AG20443 (cell line): Measurements from ENCODE around the gene CRAT.
A peak's percentile ranks its signal among the peaks of the same experiment; 100 is the strongest.

ENCODE experiments used
- DNase-seq: peaks from one replicate; pipeline ENCODE4 v3.0.0; 2012; ENCODE audit warnings: low spot score, mixed read lengths

CRAT gene

DNA sequence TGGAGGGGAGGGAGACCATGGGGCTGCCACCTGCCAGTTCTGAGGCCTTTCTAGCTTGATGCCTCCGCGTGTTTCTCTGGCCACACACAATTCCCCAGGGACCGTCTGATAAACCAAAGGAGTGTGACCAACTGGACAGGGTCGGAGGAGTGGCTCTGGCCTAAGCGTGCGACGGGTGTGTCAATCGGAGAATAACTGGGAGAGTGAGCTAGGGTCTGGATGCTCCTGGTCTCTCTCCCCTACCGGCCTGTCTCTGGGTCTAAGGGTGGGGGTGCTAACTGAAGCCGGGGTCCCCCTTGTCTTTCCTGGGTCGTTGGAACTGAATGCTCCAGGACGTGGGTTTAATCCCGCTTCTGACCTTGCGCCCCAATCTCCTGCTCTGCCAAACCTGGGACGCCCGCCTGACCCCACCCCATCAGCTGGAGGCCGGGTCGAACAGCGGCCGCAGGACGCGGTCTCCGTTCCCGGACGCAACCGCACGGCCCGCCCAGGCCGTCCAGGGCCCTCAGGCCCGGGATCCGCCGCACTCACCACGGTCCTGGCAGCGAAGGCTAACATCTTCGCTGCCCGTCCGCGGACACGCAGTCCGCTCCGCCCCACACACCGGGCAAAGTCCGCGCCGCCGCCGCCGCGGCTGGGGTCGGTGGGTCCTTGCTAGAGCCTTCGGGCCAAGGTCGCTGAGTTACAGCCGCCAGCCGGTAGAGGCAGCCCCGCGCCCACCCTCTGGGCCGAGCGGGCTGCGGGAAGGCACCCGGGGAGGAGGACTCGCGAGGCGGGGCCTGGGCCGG is 447 bp downstream of the CRAT start:
- DNase-seq = peak; percentile 68

GRCh38 chr9:129109537-129109903 is 1.1 kb downstream of the CRAT start:
- peak; percentile 61 for DNase-seq

- DNase-seq = no peak
Measured at GRCh38 chr9:129108805-129109536, 1.6 kb downstream of the CRAT start.

- no peak for DNase-seq
Measured at GRCh38 chr9:129108083-129108804, 2.3 kb downstream of the CRAT start.

- no peak for DNase-seq
Measured at GRCh38 chr9:129107651-129108050, 2.9 kb downstream of the CRAT start.

DNA sequence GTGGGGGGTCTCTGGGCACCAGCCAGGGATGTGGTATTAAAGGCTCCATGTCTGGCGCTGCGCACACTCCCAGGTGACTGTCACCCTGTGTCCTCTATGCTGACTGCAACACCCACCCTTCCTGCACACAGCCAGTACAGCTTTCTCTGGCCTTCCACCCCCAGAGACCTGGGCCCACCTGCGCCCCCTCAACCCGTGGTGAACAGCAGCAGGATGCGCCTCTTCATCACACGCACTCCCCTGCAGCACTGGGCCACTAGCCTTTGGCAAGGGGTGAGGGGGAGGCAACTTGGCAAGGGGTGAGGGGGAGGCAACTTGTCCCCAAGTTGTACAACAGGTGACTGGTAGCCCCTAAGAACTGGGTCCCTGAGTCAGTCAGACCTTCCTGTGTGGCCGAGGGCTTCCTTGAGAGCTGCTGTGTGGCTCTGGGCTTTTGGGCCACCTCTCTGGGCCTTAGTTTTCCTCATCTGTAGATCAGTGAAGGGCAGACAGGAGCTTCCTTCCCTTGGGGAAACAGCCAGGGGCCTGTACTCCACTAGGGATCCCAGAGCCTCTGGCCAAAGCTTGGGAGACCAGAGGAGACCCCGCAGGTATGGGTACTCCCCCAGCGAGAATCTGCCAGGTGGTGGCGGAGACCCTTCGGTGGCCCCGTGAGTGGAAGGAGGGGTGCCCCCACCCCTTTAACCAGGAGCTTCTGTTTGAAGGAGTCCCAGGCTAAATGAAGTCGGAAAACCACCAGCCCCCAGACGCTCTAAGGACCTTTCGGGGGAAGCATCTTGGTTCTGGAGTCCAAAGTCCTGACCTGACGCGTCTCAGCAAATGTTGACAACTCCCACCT is 4.5 kb downstream of the CRAT start:
- DNase-seq = no peak

DNA sequence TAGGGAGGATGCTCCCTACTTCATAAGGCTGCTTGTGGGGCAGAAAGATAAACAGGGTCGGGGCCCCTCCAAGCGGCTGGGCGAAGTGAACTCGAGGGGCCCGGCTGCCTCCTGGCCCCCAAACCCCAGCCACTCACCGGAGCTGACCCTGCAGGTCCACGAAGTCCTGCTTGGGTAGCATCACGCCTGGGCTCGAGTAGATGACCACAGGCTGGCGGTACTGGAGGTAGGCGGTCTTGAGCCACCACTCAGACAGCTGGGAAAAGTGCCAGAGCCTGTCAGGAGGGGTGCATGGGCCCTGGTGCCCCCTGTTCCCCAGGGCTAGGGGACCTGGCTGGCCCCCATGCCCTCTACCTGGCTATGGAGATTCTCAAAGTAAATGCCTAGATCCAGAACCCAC is 6.5 kb downstream of the CRAT start:
- no peak for DNase-seq

DNA sequence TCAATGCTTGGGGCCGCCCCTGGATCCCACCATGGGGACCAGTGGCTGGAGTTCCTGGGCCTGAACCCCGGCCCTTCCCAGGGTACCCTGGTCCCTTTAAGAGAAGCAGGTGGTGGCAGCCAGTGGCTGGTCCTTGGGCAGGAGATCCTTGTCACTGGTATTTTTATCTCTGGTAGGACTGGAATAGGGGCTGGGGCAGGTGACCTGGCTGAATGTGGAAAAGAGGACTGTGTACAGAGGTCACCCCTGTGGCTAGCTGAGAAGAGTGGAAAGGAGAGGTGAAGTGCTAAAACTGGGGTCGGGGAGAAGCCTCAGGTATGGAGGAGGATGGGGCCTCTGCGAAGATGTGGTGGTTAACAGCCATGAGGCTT is 7.0 kb downstream of the CRAT start:
- no peak for DNase-seq

DNA sequence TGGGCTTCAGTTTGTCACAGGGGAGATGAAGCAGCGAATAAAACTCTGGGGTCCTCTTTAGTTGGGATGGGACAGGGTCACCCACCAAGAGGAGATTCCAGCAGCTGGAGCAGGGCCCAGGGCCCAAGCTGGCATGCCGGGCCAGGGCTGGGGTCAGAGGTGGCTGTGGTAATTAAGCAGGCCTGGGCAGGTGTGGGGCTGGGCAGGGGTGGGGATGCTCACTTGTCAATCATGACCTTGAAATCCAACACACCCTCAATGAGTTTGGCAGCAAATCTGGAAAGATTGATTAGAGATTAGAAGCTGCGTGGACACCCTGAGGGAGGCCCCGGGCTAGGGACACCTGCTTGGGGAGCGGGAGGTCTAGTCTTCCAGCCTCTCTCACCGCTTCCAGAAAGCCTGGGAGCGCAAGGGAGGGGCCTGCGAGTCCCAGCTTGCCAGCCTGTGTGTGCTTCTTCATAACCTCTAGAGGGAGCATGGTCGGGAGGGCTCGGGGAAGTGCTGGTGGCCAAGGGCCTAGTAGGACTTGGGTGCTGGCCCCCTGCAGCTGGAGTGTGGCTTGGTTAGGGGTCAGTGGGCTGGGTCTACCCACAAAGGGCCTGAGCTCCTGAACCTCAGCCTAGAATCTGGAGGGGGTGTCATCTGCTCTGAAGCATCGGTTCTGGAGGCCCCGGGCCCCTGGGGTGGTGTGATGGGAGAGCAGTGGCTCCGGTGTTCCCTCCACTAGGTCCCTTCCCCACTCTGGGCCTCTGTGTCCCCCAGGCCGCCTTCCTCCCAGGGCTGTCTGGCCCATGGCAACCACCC is 7.6 kb downstream of the CRAT start:
- peak; percentile 79 for DNase-seq

DNA sequence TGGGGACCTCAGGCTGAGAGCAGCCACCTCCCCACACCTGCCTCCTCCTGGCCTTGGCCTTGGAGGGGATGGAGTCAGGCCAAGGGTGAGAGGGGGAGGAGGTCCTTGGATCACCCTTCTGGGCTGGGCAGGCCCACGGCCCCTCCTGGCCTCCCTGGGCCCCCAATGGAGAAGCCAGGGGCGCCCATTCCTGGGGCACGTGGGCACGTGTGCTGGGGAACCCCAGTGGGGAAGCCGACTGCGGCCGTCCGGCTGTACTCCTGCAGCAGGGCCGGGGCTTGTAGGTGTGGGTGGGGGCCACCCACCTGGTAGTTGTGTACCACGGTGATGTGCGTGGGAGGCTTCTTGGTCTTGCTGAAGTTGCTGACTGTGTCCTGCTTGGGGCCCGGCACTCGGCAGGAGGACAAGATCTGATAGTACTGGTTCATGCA is 8.5 kb downstream of the CRAT start:
- DNase-seq = no peak

DNA sequence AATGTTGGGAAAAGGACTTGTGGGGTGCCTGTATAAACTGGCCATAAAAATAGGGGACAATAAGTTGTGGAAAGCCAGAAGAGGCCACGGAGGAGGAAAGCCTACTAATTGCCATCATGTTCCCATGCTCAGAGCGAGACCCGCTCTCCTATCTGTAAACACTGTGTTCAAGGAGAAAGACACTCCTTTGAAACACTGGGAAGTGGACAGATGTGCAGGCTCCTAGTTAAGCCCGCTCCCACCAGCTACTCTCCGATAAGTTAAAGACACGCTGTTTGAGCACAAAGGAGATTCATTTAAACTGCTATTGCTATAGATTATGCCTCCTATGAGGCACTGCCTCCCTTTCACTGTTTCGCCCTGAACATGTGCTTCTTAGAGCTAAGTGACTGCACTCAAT is 9.3 kb downstream of the CRAT start:
- DNase-seq = no peak

- DNase-seq = no peak
Measured at GRCh38 chr9:129100383-129101169, 10.0 kb downstream of the CRAT start.

DNA sequence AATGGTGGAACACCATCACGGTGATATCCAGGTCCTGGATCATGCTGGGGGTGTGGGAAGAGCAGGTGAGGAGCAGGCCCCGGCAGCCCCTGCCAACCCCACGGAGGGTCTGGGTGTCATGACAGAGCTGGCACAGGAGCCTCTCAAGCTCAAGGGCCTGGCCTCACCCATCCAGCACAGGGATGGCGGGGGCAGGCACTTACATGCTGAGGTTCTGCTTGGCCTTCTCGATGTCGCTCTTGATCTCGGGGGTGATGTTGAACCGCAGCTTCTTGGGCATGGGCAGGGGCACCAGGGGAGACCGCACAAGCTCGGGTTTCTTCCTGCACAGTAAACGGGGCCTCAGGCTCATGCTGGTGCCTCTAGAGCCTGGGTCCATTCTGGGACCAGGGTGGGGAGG is 12.3 kb downstream of the CRAT start:
- DNase-seq = no peak

DNA sequence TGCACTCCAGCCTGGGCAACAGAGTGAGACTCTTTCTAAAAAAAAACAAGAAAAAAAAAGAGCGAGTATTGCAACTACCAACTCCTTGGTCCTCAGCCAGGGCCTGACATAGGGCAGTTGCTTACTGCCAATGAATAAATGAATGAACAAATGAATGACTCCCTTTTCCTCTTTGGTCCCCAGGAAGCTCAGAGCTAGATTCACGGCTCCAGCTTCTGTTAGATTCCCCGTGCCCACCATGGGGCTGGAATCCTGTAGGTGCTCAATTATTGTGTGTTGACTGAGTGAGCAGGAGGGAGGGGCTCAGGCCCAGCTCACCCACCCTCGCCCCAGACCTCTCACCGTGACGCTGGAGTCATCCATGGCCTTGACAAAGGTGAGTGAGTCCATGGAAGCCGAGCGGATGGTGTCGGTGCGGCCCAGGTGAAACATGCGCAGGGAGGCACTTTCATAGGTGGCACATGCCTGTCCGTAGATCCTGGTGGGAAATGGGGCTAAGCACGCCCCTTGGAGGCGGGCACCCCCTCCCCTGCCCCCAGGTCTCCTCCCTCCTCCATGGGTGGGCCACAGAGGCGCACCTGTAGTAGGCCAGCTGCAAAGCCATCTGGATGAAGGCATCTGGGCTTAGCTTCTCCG is 12.8 kb downstream of the CRAT start:
- DNase-seq = no peak

GRCh38 chr9:129095908-129096307 is 14.7 kb downstream of the CRAT start:
- DNase-seq = no peak

DNA sequence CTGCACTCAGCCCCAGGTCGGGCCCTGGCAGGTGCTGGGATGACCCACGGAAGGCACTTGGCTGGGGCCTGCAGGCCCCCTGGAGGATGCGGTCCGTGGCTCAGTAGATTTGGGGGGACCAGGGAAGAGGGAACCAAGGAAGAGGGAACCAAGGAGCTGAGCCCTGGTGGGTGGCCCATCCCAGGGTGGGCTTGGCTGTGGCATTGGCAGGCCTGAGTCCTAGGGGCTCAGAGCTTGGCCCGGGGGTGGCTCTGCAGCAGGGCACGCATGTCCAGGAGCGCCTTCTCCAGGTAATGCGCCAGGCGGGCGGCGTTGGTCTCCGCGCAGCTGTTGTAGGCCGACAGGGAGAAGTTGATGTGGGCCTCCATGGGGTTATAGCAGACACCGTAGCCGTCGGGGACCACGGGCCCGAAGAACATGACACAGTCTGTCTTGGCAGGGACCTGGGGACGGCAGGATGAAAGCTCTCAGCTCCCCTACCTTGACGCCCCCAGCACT is 15.4 kb downstream of the CRAT start:
- no peak for DNase-seq

- no peak for DNase-seq
Measured at GRCh38 chr9:129094387-129095169, 16.0 kb downstream of the CRAT start.

DNA sequence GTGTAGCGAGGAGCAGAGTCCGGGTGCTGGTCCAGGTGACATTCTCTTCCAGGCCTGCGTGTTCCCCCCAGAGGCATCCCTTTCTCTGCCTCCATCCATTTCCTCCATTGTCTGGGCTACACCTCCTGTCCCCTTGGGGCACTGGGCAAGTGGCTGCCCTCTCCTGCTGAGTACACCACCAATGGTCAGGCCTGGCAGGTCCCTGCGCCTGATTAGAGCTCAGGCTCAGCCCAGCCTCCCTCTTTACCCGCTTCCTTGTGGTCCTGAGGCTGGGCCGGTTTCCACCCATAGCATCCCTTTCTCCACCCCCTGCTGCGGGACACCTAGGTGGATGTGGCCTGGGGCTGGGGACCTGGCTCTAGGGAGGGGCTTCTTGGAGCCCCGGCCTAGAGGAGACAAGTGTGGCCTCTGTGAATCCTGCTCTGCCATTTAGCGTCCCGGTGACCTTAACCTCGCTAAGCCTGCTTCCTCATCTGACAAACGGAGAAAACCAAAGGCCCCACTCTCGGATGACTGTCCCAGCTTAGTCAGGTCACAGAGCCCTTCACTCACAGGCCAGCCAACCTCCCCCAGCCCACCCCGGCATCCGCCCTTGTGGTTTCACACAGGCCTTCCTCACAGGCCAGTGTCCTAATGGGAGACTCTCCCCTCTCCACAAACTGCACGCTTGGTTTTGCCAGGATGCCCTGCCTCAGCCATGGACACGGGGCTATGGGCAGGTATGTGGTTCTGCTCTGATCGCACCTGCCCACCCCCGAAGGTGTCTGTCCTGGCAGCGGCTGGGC is 16.8 kb downstream of the CRAT start:
- no peak for DNase-seq
